ENCODE measurements around the gene TOMM20.
A peak's percentile ranks its signal among the peaks of the same experiment; 100 is the strongest.

The TOMM20 gene

DNA sequence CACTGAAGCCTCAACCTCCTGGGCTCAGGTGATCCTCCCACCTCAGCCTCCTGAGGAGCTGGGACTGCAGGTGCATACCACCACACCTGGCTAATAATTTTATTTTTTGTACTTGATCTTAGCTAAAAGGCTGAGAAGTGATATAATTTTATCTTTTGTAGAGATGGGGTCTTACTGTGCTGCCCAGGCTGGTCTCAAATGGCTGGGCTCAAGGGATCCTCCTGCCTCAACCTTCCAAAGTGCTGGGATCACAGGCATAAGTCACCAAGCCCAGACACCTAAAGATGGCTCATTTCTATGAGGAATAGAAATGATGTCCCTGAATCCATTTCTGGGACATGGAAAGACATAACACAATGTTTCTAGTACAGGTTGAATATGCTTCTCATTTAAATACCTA, 57.8 kb downstream of the TOMM20 start:
- Histone ChIP-seq H3K9me3 (ENCODE audit: insufficient read depth, low read depth, low read length) (no peaks in the 10 kb centered on the region), H3K4me3 (ENCODE audit: low read length) (no peak overlapping the region), H3K9ac (ENCODE audit: low read depth, low read length) (no peak overlapping the region), H3K4me1 (ENCODE audit: insufficient read depth, low read length) (peaks cover 9% of the 10 kb centered on the region), H3K27me3 (ENCODE audit: insufficient read depth, low read length) (no peaks in the 10 kb centered on the region), H3K27ac (ENCODE audit: low read depth, low read length) (no peak overlapping the region), H3K36me3 (ENCODE audit: insufficient read depth, low read length) (no peaks in the 10 kb centered on the region)

DNA sequence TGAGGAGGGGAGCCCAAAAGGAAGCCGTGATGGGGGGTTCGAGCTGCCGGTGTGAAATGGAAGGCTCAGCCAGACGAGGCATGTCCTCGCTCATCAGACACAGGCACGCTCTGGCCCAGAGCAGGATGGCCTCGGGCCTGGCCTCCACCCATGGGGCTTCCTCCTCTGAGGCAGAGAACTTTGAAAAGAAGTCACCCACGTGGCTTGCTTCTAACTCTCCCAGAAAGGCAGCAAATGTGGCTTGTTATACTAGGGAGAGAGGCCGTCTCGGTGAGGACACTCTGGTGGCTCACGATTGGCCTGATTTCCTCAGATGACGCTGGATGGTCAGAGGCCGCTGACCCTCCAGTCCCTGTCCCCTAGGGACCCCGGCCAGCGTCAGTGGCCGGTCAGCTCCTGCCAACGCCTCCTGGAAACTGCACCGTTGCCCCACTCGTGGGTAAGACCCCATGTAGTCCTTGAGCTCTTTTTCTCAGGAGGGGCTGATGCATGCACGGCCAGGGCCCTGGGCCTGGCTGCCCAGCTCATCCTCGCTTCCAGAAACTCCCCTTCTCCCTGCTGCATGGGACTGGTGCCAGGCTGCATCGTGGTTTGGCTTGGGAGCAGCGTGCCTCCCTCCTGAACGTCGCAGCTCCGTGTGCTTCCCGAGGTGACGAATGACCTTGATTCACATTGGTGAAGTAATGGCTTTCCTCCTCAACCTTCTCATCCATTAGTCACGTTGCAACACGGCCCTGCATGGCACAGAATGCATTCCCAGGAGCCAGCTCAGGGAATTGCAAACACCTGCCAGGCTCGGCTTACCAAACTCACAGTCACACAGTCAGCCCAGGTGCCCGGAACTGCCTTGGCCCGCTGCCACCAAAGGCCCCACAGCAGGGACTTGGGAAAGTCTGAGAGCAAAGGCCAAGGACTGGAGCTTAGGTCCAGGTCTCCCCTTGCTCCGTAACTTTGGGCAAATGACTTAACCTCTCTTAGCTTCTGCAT, 58.8 kb downstream of the TOMM20 start:
- Histone ChIP-seq H3K4me3 (ENCODE audit: low read length) (no peak overlapping the region), H3K27ac (ENCODE audit: low read depth, low read length) (no peak overlapping the region), H3K9ac (ENCODE audit: low read depth, low read length) (no peak overlapping the region), H3K36me3 (ENCODE audit: insufficient read depth, low read length) (no peaks in the 10 kb centered on the region), H3K4me1 (ENCODE audit: insufficient read depth, low read length) (peaks cover 5% of the 10 kb centered on the region), H3K9me3 (ENCODE audit: insufficient read depth, low read depth, low read length) (no peaks in the 10 kb centered on the region), H3K27me3 (ENCODE audit: insufficient read depth, low read length) (no peaks in the 10 kb centered on the region)
- 91% methylated on average over 34 of the region's 34 CpGs for WGBS

DNA sequence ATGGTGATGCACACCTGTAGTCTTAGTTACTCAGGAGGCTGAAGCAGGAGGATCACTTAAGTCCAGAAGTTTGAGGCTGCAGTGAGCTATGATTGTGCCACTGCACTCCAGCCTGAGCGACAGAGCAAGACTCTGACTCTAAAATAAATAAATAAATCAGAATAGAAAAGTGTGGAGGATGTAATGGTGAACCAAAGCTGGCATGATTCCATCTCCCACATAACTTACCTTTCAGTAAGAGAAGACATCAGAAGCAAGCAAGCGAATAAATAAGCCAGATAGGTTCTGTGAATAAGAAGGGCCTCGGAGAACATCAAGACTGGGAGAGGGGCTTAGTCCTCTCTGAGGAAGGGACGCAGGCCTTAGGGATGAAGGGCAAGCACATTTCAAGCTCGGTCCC, 59.5 kb downstream of the TOMM20 start:
- Histone ChIP-seq H3K9ac (ENCODE audit: low read depth, low read length) (no peak overlapping the region), H3K4me1 (ENCODE audit: insufficient read depth, low read length) (peaks cover 4% of the 10 kb centered on the region; the same call in 1 of the 2 replicates)
- WGBS: 91% methylated on average over 4 of the region's 5 CpGs

DNA sequence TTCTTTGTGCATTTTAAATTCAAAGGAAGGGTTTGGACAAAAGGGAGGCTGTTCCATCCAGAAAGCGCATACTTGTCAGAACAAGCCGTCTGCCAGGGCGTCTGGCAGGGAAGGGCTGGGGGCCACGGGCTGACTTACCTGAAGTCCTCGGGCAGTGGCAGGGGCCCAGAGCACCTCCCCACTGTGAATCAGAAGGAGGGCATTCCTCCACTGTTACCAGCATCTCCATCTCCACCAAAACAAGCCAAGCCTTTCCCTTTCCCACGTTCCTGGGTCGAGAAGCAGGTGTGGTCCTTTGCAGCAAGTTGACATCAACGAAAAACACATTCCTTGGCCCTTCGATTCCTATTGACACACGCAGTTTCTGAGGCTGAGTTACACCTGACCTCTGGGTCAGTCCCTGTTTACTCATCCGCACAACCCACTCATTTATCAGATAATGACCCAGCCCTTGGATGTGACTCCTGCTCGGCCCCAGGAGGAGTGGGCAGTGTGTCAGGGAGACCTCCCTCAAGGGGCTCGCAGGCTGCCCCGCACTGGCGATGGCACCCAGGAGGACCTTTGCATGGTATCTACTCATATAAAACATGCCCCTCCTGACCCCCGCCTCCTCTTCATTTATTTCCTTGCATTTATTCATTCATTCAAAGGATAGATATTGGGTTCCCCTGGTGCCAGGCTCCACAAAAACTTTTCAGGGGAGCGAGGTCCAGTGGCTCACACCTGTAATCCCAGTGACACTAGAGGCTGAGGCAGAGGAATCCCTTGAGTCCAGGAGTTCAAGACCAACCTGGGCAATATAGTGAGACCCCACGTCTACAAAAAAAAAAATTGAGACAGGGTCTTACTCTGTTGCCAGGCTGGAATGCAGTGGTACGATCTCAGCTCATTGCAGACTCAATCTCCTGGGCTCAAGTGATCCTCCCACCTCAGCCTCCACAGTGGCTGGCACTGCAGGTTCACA, 60.2 kb downstream of the TOMM20 start:
- Histone ChIP-seq H3K27me3 (ENCODE audit: insufficient read depth, low read length) (no peaks in the 10 kb centered on the region), H3K4me3 (ENCODE audit: low read length) (no peak overlapping the region), H3K9ac (ENCODE audit: low read depth, low read length) (no peak overlapping the region), H3K4me1 (ENCODE audit: insufficient read depth, low read length) (0 out of 2 replicates have a peak, but pooled peaks cover 4% of the 10 kb centered on the region), H3K36me3 (ENCODE audit: insufficient read depth, low read length) (no peaks in the 10 kb centered on the region), H3K9me3 (ENCODE audit: insufficient read depth, low read depth, low read length) (no peaks in the 10 kb centered on the region), H3K27ac (ENCODE audit: low read depth, low read length) (no peak overlapping the region)
- WGBS: 87% methylated on average over 19 of the region's 19 CpGs

More for the DNA sequence above, 59.5 kb downstream of the TOMM20 start:
- Histone ChIP-seq H3K27me3 (ENCODE audit: insufficient read depth, low read length) (no peaks in the 10 kb centered on the region), H3K4me3 (ENCODE audit: low read length) (no peak overlapping the region), H3K27ac (ENCODE audit: low read depth, low read length) (no peak overlapping the region), H3K9me3 (ENCODE audit: insufficient read depth, low read depth, low read length) (no peaks in the 10 kb centered on the region), H3K36me3 (ENCODE audit: insufficient read depth, low read length) (no peaks in the 10 kb centered on the region)

DNA sequence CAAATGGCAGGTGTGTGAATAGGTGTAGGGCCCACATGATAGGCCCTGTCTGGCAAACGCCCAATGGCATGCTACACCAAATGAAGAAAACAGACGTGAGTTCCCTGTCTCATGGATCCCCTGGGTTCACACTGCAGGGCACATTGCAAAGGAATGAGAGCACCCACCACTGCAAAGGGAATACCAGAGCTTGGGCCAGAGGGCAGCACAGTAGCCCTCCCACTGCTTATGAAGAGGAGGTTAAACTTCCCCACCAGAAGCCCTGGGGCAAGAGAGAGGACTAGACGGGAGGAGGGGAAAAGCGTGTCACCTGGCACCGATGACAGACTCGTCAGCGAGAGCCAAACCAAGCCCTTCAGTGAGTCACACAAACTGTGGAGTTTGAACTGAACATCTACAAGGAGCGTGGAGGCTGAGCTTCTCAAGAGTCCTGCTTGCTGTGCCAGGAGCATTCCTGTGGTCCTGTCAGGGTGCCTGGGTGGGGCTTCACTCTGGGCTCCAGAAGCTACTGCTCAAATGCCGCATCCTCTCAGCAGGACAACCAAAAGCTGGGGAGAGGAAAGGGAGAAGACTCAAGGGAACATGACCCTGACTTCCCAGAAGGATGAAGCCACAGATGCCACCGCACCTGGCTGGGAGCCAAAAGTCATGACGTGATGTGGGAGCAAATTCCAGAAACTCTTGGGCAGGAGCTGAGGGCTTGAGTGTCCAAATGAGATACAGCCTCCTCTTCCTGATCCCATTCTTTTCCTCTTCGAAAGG, 61.1 kb downstream of the TOMM20 start:
- 83% methylated on average over 12 of the region's 12 CpGs for WGBS
- Histone ChIP-seq H3K9me3 (ENCODE audit: insufficient read depth, low read depth, low read length) (no peaks in the 10 kb centered on the region), H3K4me3 (ENCODE audit: low read length) (no peak overlapping the region), H3K36me3 (ENCODE audit: insufficient read depth, low read length) (no peaks in the 10 kb centered on the region), H3K27ac (ENCODE audit: low read depth, low read length) (no peak overlapping the region), H3K9ac (ENCODE audit: low read depth, low read length) (no peak overlapping the region), H3K4me1 (ENCODE audit: insufficient read depth, low read length) (peaks cover 8% of the 10 kb centered on the region), H3K27me3 (ENCODE audit: insufficient read depth, low read length) (no peaks in the 10 kb centered on the region)

DNA sequence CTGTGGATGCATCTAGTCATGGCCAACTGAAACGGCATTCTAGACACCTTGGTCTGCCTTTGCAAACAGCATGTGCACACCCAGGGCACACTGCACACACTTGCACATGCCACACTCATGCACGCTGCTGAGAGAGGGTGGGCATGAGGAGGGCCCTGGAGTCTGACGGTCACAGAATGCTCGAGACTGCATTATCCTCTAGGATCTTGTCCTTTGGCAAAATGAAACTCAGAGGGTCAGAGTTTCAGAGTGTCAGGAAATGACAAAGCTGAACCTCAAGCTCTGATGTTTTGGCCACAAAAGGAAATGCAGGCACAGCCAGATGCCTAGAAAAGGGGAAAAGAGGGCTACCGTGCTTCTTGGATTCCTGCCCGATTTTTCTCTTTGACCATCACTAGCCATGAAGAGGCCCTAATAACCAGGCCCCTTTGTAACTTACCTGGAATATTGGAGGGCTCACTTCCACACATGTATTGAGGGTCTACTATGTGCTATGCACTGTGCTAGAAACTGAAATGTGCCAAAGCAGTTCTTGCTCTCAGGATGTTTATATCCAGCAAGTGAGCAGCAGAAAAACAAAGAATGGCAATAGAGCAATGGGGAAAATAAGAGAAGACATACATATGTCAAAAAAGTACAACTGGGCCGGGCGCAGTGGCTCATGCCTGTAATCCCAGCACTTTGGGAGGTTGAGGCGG, 65.4 kb downstream of the TOMM20 start:
- Histone ChIP-seq H3K4me1 (ENCODE audit: insufficient read depth, low read length) (peaks cover 28% of the 10 kb centered on the region), H3K9ac (ENCODE audit: low read depth, low read length) (no peak overlapping the region)
- 93% methylated on average over 9 of the region's 9 CpGs for WGBS

DNA sequence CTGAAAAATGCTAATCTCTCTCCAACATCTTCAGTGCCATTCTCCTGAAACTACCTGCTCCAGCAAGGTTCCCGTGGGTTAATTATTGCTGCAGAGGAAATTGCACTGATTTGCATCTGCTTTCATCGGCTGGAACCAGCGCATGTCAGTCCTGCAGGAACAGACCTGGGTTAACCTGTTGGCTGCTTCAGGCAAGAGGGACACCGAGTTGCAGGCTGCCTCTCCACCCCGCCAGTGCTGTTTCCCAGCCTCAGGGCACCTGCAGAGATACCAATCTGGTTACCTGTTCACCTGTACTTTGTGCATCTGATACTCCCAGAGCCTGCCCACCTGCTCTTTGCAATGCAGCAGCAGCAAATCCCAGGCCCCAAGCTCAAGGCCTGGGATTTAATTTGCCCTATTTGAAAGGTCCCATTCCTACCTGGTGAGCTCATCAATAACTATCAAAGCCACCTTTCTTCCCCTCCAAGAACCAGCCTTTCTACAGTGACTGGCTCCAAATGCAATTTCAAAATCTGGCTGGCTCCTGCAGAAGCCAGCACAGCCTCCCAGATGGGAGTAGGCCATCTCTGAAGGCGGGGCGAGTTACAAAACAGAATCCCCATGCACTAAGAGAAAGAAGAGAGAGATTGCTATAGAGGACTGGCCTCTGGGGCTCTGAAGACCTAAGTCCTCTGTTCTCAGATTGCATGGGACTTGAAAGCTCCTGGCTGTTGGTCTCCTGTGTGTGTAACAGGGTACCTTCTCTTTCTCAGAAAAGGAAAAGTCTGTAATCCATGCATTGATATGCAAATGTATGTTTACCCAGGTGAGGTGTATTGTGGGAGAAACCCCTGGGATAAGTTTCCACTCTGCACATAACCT, 67.8 kb downstream of the TOMM20 start:
- Histone ChIP-seq H3K27ac (ENCODE audit: low read depth, low read length) (peak overlapping the region; percentile 62; the same call in 1 of the 2 replicates), H3K27me3 (ENCODE audit: insufficient read depth, low read length) (no peaks in the 10 kb centered on the region), H3K4me1 (ENCODE audit: insufficient read depth, low read length) (peaks cover 24% of the 10 kb centered on the region), H3K9ac (ENCODE audit: low read depth, low read length) (peak overlapping the region; percentile 11; the same call in 1 of the 2 replicates), H3K36me3 (ENCODE audit: insufficient read depth, low read length) (no peaks in the 10 kb centered on the region), H3K4me3 (ENCODE audit: low read length) (no peak overlapping the region), H3K9me3 (ENCODE audit: insufficient read depth, low read depth, low read length) (no peaks in the 10 kb centered on the region)
- WGBS: 24% methylated on average over 7 of the region's 7 CpGs

More for the DNA sequence above, 65.4 kb downstream of the TOMM20 start:
- H3K36me3 ChIP-seq (ENCODE audit: insufficient read depth, low read length): no peaks in the 10 kb centered on the region
- no peak overlapping the region for H3K4me3 ChIP-seq (ENCODE audit: low read length)
- H3K27ac ChIP-seq (ENCODE audit: low read depth, low read length): no peak overlapping the region
- no peaks in the 10 kb centered on the region for H3K9me3 ChIP-seq (ENCODE audit: insufficient read depth, low read depth, low read length)
- no peaks in the 10 kb centered on the region for H3K27me3 ChIP-seq (ENCODE audit: insufficient read depth, low read length)
